ENCODE data around the gene POLR2F.

POLR2F gene

GRCh38 chr22:37982151-37982785 is 28.8 kb downstream of the POLR2F start:
- DNase-seq (ENCODE audit: low read depth in 3 of 3): no peak

- no peak for DNase-seq (ENCODE audit: low read depth in 3 of 3)
These were observed 29.7 kb downstream of the POLR2F start for GRCh38 chr22:37982938-37983859.

GRCh38 chr22:37983860-37984791 is 30.6 kb downstream of the POLR2F start, which contains the start of gene SOX10:
TSS of gene SOX10 (minus strand) at chr22:37984555. CDS start at chr22:37983784, 771 bp downstream.
- DNase-seq (ENCODE audit: low read depth in 3 of 3): no peak

GRCh38 chr22:37985050-37985585 is 31.6 kb downstream of the POLR2F start:
- no peak for DNase-seq (ENCODE audit: low read depth in 3 of 3)

- DNase-seq (ENCODE audit: low read depth in 3 of 3): no peak
These were observed 32.3 kb downstream of the POLR2F start for GRCh38 chr22:37985751-37986281.

- DNase-seq (ENCODE audit: low read depth in 3 of 3): no peak
These were observed 32.9 kb downstream of the POLR2F start for GRCh38 chr22:37986371-37986770.

- DNase-seq (ENCODE audit: low read depth in 3 of 3): no peak
These were observed 35.9 kb downstream of the POLR2F start for GRCh38 chr22:37989146-37990045.

GRCh38 chr22:37990301-37990700 is 36.8 kb downstream of the POLR2F start:
- DNase-seq (ENCODE audit: low read depth in 3 of 3): no peak

GRCh38 chr22:37990862-37991261 is 37.4 kb downstream of the POLR2F start:
- no peak for DNase-seq (ENCODE audit: low read depth in 3 of 3)

- DNase-seq (ENCODE audit: low read depth in 3 of 3): no peak
These were observed 38.4 kb downstream of the POLR2F start for GRCh38 chr22:37991731-37992442.

- no peak for DNase-seq (ENCODE audit: low read depth in 3 of 3)
These were observed 40.5 kb downstream of the POLR2F start for GRCh38 chr22:37994049-37994448.

GRCh38 chr22:37994982-37995381 is 41.5 kb downstream of the POLR2F start:
- DNase-seq (ENCODE audit: low read depth in 3 of 3): no peak

GRCh38 chr22:37995460-37995859 is 42.0 kb downstream of the POLR2F start:
- DNase-seq (ENCODE audit: low read depth in 3 of 3): no peak

- DNase-seq (ENCODE audit: low read depth in 3 of 3): no peak
These were observed 42.6 kb downstream of the POLR2F start for GRCh38 chr22:37996079-37996478.

GRCh38 chr22:37996515-37997246 is 43.2 kb downstream of the POLR2F start:
- DNase-seq (ENCODE audit: low read depth in 3 of 3): no peak

- no peak for DNase-seq (ENCODE audit: low read depth in 3 of 3)
These were observed 45.0 kb downstream of the POLR2F start for GRCh38 chr22:37998543-37998942.

GRCh38 chr22:37999236-37999635 is 45.7 kb downstream of the POLR2F start:
- no peak for DNase-seq (ENCODE audit: low read depth in 3 of 3)

- no peak for DNase-seq (ENCODE audit: low read depth in 3 of 3)
These were observed 46.3 kb downstream of the POLR2F start for GRCh38 chr22:37999640-38000272.
